Measurements from ENCODE around the gene UGT1A3.
A peak's percentile ranks its signal among the peaks of the same experiment; 100 is the strongest.
"Not testable (repeated sequence)": the region's sequence is repeated elsewhere in the genome, so short reads cannot be mapped to it uniquely, and the experiment has no call there.

UGT1A3 gene

DNA sequence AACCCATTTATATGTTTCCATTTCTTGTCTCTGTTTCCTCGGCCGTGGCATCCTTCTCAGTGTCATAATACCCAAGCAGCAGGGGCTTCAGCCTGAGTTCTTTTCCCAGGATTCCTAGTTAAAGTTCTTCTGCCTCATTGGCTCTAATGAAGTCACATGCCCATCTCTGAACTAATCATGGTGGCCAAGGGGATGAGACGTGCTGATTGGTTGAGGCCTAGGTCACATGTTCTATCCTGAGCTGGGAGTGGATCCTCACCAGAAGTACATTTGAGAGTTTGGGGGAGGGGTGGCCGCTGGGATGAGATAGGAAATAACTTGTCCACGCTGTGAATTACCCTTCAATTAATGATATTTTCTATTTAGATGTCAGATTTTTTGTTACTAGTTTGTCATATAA, 19.9 kb upstream of the UGT1A3 start:
- no peak for DNase-seq

DNA sequence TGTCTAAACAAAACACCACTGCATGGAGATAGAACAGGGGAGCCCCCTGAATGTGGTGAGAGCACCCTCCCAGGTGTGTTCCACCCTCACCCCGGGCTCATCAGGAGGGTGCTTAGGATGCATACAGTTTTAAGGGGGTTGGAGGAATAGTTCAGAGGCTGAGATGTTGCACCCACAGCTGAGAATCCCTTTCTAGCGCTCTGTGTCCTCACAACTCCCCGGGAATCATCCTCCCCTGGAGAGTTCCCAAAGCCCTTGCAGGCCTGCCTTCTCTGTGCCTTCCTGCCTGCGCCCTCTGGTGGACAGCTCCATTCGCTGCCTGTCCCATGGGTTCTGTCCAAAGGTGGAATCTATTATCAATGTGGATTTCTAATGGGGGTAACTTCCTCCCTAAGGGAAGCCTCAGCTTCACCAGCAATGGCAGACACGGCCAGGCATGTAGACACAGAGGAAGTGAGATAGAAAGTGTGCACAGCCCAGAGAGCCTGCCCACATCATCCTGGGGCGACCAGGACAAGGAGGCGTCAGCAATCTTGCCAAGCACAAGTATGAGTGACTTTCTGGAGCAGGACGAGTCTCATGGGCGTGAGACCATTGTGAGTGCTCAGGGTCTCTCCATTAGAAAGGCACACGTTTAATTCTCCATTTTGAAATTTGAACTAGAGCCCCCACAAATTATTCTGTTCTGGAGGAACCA, 17.4 kb upstream of the UGT1A3 start:
- DNase-seq, result peak; percentile 14 to 26

DNA sequence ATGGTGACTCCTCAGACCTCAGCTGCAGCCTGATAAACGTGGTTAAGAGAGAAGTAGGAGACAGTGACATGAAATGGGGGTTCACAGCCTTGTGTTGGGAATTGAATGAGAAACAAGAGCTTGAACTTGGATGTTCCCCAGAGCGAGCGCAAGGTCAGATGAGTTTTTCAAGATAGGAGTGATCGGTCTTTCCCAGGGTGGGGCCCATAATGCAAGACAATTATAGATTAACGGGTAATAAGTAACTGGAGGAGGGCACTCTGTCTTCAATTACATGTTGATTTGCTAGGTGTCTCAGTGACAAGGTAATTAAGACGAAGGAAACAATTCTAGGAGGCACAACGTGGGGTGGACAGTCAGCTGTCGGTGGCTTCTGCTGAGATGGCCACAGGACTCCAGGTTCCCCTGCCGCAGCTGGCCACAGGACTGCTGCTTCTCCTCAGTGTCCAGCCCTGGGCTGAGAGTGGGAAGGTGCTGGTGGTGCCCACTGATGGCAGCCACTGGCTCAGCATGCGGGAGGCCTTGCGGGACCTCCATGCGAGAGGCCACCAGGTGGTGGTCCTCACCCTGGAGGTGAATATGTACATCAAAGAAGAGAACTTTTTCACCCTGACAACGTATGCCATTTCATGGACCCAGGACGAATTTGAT, 16.1 kb upstream of the UGT1A3 start, which contains the start of gene UGT1A5:
TSS of gene UGT1A5 (plus strand) at position 297 of the 651 bp plus-strand sequence. CDS start at position 382, 85 bp downstream.
- no peak for DNase-seq

DNA sequence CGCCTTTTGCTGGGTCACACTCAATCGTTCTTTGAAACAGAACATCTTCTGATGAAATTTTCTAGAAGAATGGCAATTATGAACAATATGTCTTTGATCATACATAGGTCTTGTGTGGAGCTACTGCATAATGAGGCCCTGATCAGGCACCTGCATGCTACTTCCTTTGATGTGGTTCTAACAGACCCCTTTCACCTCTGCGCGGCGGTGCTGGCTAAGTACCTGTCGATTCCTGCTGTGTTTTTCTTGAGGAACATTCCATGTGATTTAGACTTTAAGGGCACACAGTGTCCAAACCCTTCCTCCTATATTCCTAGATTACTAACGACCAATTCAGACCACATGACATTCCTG, 15.6 kb upstream of the UGT1A3 start:
- no peak for DNase-seq

DNA sequence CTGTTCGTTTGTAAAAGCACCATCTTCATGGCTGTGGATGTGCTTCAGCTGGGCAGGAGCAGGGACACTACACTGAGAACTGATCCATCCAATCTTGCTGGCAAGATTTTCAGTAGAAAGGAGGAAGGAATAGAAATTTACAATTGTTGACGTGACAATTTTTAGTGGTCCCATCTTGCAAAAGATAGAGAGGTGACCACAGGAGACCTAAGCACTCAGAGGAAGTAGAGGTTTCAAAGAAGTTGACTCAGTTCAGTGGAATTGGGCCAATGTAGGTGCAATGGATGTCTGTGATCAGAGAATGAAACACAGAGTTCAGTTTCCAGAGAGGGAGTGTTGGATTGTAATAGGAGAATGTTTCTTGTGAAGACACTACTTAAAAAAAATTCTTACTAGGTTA, 14.7 kb upstream of the UGT1A3 start:
- DNase-seq, result no peak

DNA sequence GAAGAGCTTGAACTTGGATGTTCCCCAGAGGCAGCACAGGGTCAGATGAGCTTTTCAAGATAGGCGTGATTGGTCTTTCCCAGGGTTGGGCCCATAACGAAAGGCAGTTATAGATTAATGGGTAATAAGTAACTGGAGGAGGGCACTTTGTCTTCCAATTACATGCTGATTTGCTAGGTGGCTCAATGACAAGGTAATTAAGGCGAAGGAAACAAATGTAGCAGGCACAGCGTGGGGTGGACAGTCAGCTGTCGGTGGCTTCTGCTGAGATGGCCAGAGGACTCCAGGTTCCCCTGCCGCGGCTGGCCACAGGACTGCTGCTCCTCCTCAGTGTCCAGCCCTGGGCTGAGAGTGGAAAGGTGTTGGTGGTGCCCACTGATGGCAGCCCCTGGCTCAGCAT, 10.3 kb upstream of the UGT1A3 start, which contains the start of gene UGT1A4:
TSS of gene UGT1A4 (plus strand) at position 185 of the 400 bp plus-strand sequence. CDS start at position 270, 85 bp downstream.
- DNase-seq, result no peak

DNA sequence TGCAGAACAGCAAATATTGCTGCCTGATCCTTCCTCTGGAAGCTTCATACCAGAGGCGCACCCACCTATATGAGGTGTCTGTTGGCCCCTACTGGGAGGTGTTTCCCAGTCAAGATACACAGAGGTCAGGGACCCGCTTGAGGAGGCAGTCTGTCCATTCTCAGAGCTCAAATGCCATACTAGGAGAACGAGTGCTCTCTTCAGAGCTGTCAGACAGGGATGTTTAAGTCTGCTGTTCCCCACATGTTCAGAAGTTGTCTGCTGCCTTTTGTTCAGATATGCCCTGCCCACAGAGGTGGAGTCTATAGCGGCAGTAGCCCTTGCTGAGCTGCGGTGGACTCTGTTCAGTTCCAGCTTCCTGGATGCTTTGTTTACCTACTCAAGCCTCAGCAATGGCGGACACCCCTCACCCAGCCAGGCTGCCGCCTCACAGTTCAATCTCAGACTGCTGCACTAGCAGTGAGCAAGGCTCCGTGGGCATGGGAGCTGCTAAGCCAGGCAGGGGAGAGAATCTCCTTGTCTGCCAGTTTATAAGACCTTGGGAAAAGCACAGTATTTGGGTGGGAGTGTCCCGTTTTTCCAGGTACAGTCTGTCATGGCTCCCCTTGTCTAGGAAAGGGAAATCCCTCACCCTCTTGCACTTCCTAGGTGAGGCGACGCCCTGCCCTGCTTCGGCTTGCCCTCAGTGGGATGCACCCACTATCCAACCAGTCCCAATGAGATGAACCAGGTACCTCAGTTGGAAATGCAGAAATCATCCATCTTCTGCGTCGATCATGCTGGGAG, 8.2 kb downstream of the UGT1A3 start:
- not testable (repeated sequence) for DNase-seq

DNA sequence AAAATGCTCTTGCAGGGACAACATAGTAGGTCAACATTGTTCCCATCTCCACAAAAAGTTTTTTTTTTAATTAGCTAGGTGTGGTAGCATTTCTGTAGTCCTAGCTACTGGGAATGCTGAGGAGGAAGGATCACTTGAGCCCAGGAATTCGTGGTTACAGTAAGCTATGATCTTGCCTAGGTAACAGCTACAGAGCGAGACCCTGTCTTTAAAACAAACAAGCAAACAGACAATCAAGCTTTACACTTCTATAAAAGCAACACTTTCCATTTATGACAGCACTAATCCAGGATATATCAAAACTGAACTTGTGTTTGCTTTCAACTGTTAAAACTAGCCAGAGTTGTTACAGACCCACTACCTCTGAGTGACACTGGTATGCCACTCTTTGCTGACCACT, 12.0 kb downstream of the UGT1A3 start:
- DNase-seq, result no peak

DNA sequence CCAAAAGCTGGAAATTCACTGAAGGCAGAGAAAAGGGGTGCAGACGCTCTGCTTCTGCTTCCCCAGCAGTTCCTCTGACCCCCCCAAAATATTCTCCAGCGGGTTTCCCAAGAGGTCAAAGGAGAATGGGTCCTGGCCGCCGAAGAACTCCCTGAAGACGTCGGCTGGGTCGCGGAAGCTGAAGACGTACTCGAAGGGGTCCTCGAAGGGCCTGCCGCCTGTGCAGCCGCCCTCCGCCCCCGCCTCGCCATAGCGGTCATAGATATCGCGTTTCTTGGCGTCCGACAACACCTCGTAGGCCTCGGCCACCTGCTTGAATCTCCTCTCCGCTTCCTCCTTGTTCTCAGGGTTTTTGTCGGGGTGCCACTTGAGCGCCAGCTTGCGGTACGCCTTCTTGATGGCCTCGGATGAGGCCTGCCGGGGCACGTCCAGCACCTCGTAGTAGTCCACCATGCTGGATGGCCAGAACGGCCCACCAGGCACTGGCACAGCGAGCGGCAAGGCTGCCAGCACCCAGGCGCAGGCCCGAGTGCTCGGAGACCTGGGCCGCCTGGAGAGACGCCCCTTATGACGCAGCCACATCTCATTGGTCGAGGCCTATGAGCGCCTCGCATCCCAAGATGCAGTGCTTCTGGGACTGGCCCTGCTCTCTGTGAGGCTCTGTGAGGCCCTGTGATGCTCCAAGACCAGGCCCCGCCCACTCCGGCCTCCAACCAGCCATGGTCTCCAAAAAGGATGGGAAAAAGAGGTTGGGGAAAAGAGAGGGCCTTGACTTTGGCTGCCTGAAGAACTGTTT, 14.8 kb downstream of the UGT1A3 start:
- DNase-seq, result no peak

DNA sequence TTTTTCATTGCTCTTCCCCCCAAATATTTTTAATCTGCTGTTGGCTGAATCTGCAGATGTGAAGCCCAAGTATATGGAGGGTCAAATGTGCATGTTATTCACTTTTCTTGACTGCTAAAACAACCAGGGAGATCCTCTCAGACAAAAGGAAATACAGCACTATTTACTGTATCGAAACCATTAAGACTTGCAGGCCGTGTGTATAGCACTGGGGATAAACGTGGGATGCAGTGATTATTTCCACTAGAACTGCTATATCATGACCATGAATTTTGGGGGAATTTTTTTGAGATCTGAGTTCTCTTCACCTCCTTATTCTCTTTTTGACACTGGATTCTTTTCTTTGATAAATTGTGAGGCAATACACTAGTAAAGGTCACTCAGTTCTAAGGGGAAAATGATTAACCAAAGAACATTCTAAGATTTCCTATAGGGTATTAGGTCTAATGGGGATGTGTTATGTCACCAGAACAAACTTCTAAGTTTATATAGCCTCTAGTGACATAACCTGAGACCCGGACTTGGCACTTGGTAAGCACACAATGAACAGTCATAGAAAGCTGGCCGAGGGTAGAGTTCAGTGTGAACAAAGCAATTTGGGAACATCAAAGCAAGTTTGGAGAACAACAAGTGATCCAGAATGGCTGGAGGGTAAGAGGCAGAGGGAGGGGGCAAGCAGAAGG, 16.4 kb downstream of the UGT1A3 start:
- DNase-seq, result no peak

DNA sequence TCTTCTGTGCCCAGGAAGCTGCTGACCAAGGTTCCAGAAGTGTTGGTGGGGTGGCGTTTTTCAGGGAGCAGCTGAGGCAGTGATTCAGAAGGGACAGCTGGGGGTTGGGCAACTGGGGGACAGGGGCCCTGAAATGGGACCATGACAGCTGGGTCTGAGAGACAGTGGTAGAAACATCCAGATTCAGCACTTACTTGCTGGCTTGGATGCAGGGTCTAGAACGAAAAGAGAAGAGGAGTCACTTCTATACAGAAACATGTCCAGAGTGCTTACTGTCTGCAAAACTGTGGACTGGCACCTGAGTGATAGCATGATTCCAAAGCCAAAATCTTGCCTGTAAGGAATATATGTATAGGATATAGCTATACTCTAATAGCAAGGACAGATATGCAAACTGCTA, 17.0 kb downstream of the UGT1A3 start:
- DNase-seq, result not testable (repeated sequence)

DNA sequence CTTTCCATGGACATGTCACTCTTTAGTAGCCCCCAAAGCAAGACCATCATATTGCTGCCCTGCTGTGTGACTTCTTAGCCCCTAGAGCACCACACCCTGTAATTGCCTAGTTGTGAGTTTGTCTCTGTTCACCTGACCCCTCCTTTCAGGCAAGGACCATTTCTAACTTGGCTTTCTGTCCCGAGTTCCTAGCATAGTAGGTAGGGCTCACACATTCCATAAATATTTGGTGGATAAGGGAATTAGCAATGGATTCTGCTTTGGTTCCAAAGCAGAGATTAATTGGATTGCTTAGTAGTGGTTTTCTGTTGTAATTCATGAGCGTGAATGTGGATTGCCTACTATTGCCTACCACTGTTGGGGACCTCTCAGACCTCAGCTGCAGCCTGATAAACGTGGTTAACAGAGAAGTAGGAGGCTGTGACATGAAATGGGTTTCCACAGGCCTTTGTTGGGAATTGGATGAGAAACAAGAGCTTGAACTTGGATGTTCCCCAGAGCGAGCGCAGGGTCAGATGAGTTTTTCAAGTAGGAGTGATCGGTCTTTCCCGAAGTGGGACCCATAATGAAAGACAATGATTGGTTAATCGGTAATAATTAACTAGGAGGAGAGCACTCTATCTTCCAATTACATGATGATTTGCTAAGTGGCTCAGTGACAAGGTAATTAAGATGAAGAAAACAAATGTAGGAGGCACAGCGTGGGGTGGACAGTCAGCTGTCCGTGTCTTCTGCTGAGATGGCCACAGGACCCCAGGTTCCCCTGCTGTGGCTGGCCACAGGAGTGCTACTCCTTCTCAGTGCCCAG, 17.8 kb downstream of the UGT1A3 start:
- no peak for DNase-seq

DNA sequence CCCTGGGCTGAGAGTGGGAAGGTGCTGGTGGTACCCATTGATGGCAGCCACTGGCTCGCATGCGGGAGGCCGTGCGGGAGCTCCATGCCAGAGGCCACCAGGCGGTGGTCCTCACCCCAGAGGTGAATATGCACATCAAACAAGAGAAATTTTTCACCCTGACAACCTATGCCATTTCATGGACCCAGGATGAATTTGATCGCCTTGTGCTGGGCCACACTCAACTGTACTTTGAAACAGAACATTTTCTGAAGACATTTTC, 18.4 kb downstream of the UGT1A3 start:
- DNase-seq, result no peak

DNA sequence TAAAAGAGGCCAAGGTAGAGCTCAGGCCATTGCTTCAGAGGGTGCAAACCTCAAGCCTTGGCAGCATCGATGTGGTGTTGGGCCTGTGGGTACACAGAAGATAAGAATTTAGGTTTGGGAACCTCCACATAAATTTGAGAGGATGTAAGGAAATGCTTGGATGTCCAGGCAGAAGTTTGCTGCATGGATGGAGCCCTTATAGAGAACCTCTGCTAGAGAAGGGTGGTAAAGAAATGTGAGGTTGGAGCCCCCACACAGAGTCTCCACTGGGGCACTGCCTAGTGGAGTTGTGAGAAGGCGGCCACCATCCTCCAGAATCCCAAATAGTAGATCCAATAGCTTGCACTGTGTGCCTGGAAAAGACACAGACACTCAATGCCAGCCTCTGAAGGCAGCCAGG, 21.8 kb downstream of the UGT1A3 start:
- DNase-seq, result not testable (repeated sequence)

DNA sequence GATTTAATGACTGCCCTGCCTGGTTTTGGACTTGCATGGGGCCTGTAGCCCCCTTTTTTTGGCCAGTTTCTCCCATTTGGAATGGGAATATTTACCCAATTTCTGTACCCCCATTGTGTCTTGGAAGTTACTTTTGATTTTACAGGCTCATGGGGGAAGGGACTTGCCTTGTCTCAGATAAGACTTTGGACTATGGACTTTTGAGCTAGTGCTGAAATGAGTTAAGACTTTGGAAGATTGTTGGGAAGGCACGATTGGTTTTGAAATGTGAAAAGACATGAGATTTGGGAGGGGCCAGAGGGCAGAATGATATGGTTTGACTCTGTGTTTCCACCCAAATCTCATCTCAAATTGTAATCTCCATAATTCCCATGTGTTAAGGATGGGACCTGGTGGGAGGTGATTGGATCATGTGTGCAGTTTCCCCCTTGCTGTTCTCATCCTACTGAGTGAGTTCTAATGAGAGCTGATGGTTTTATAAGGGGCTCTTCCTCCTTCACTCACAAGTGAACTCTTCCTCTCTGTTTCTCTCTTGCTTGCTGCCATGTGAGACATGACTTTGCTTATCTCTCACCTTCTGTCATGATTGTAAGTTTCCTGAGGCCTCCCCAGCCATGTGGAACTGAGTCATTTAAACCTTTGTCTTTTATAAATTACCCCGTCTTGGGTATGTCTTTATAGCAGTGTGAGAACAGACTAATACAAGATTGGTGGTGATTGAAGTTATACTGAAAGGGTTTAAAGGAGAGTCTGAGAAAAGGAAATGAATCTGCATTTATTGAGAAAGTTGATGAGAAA, 22.6 kb downstream of the UGT1A3 start:
- not testable (repeated sequence) for DNase-seq

DNA sequence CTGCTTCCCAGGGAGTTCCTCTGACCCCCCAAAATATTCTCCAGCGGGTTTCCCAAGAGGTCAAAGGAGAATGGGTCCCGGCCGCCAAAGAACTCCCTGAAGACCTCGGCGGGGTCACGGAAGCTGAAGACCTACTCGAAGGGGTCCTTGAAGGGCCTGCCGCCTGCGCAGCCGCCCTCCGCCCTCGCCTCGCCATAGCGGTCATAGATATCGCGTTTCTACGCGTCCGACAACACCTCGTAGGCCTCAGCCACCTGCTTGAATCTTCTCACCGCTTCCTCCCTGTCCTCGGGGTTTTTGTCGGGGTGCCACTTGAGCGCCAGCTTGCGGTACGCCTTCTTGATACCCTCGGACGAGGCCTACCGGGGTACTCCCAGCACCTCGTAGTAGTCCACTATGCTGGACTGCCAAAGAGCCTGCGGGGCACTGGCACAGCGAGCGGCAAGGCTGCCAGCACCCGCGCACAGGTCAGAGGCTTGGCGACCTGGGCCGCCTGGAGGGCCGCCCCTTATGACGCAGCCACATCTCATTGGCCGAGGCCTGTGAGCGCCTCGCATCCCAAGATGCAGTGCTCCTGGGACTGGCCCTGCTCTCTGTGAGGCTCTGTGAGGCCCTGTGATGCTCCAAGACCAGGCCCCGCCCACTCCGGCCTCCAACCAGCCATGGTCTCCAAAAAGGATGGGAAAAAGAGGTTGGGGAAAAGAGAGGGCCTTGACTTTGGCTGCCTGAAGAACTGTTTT, 26.2 kb downstream of the UGT1A3 start:
- DNase-seq, result no peak

DNA sequence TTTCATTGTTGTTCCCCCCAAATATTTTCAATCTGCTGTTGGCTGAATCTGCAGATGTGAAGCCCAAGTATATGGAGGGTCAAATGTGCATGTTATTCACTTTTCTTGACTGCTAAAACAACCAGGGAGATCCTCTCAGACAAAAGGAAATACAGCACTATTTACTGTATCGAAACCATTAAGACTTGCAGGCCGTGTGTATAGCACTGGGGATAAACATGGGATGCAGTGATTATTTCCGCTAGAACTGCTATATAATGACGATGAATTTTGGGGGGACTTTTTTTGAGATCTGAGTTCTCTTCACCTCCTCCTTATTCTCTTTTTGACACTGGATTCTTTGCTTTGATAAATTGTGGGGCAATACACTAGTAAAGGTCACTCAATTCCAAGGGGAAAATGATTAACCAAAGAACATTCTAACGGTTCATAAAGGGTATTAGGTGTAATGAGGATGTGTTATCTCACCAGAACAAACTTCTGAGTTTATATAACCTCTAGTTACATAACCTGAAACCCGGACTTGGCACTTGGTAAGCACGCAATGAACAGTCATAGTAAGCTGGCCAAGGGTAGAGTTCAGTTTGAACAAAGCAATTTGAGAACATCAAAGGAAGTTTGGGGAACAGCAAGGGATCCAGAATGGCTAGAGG, 27.7 kb downstream of the UGT1A3 start:
- DNase-seq, result no peak

DNA sequence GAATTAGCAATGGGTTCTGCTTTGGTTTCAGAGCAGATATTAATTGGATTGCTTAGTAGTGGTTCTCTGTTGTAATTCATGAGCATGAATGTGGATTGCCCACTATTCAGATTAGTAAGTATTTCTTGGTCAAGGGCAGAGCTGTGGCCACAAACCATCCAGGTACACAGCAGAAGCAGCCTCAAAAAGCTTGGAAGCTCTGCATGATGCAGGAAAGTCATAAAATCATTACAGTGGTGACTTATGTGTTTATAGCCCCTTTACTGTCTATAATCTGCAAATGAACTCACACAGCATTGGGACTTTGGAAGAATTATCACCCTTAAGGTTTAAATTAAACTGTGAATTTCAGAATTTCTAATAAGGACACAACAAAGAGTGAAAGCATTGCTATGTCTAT, 29.3 kb downstream of the UGT1A3 start:
- no peak for DNase-seq

DNA sequence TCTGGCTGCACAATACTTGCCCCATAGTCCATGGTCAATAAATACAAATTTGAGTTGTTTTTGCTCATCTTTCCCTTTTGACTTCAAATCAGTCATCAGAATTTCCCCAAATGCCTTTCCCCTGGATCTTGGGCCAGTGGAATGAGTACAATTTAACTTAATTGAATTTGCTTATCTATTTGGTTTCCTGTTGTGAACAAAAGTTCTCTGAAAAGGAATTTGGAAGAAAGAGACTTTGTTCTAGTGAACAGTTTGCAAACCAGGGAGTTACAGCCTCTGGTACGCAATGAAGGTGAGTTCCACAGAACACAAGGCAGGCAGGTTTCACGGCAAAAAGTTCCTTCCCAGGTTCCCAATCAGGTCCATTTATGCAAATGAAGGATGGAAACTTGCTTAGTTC, 30.0 kb downstream of the UGT1A3 start:
- no peak for DNase-seq

DNA sequence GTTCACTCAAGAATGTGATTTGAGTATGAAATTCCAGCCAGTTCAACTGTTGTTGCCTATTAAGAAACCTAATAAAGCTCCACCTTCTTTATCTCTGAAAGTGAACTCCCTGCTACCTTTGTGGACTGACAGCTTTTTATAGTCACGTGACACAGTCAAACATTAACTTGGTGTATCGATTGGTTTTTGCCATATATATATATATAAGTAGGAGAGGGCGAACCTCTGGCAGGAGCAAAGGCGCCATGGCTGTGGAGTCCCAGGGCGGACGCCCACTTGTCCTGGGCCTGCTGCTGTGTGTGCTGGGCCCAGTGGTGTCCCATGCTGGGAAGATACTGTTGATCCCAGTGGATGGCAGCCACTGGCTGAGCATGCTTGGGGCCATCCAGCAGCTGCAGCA, 31.2 kb downstream of the UGT1A3 start, which contains the start of gene UGT1A1:
TSS of gene UGT1A1 (plus strand) at position 228 of the 400 bp plus-strand sequence. CDS start at position 246, 18 bp downstream.
- DNase-seq, result no peak

All from bone marrow (tissue), 2 donors.